HG03457 (cell line): Measurements from ENCODE around the gene SLC25A44.

Experiments
- ATAC-seq: cut with Tn5 transposase; IDR thresholded peaks from one replicate; pipeline ENCODE4 v1.9.1; 2021; ENCODE audit warnings: moderate number of reproducible peaks; ENCODE audit not compliant: unreplicated experiment

The SLC25A44 gene

DNA sequence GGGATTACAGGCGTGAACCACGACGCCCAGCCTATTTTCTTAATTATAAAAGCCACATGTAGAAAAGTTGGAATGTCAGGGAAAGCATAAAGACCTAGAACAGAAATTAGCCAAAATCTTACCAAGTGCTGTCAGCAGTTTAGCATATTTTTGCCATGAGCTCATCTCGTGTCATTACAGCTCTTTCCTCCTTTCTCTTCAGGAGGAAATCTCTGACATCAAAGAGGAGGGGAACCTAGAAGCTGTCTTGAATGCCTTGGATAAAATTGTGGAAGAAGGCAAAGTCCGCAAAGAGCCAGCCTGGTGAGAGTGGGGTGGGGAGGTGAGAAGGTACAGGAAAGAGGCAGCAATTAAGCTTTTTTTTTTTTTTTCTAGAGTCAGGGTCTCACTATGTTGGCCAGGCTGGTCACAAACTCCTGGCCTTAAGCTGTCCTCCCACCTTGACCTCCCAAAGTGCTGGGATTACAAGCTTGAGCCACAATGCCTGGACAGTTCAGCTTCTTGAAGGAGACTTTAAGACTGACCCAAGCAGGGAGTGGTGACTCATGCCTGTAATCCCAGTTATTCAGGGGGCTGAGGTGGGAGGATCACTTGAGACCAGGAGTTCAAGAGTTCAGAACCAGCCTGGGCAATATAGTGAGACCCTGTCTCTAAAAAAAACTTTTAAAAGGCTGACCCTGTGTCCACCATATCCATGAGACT, 39.7 kb downstream of the SLC25A44 start:
- ATAC-seq = no peak

DNA sequence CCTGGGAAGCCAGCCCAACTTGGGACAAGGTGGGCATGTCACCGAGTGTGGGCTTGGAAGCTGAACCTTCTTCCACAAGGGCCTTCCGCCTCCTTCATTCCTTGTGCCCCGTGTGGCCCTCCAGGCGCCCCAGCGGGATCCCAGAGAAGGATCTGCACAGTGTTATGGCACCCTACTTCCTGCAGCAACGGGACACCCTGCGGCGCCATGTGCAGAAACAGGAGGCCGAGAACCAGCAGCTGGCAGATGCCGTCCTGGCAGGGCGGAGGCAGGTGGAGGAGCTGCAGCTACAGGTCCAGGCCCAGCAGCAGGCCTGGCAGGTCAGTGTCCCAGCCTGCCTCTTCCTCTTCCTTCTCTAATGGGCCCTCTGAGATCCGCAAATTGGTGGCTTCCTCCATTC, 42.3 kb downstream of the SLC25A44 start:
- ATAC-seq = no peak

DNA sequence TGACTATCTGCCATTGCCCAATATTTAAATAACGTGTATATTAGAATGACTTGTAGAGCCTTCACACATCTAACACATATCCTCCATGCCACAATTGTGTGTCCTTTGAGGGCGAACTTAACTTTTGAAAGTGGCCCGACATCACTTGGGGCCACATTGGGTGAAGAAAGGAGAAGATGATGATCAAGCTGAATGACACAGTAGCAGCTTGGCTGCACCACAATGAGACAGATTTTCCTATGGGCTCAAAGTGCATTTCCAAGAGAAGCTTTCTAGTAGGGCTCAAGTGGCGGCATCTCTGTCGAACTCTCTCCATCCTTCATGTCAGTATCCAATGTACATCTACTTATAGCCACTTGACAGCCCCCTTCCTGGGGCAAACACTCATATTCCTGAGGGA, 44.3 kb downstream of the SLC25A44 start:
- ATAC-seq = no peak

DNA sequence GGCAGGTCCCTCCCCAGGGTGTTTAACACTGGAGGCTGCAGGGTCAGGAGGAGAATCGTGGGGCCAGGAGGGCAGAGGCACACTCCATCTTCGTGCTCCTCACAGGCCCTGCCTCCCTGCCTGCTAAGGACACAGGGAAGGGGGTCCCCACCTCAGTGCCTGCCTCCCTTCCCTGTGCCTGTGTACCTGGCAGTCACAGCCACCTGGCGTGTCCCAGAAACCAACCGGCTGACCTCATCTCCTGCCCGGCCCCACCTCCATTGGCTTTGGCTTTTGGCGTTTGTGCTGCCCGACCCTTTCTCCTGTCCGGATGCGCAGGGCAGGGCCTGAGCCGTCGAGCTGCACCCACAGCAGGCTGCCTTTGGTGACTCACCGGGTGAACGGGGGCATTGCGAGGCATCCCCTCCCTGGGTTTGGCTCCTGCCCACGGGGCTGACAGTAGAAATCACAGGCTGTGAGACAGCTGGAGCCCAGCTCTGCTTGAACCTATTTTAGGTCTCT, 47.5 kb downstream of the SLC25A44 start:
- ATAC-seq = no peak

DNA sequence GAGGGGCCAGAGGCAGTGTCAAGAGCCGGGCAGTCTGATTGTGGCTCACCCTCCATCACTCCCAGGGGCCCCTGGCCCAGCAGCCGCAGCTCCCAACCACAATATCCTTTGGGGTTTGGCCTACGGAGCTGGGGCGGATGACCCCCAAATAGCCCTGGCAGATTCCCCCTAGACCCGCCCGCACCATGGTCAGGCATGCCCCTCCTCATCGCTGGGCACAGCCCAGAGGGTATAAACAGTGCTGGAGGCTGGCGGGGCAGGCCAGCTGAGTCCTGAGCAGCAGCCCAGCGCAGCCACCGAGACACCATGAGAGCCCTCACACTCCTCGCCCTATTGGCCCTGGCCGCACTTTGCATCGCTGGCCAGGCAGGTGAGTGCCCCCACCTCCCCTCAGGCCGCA, 48.0 kb downstream of the SLC25A44 start, which contains the start of gene BGLAP:
TSS of gene BGLAP (plus strand) at position 259 of the 400 bp plus-strand sequence. CDS start at position 307, 48 bp downstream.
- no peak for ATAC-seq

DNA sequence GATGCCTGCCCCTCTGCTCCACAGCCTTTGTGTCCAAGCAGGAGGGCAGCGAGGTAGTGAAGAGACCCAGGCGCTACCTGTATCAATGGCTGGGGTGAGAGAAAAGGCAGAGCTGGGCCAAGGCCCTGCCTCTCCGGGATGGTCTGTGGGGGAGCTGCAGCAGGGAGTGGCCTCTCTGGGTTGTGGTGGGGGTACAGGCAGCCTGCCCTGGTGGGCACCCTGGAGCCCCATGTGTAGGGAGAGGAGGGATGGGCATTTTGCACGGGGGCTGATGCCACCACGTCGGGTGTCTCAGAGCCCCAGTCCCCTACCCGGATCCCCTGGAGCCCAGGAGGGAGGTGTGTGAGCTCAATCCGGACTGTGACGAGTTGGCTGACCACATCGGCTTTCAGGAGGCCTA, 48.8 kb downstream of the SLC25A44 start:
- no peak for ATAC-seq

DNA sequence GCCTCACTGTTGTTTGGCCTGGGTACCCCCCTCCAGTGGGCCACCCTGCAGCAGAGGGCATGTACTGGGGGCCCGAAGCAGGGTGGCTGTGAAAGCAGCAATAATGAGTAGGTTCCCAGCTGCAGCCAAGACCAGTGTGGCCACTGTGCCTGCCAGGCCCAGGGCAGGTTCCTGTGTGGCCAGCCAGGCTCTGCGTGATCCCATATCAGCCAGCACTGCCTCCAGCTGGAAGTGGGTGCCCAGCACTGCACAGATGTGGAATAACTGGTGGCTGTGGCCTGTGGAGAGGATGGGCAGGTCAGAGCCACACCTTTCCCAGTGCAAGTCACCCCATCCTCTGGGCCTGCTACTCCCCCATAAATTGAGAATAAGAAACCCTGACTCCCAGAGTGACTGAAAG, 50.2 kb downstream of the SLC25A44 start:
- ATAC-seq = no peak

DNA sequence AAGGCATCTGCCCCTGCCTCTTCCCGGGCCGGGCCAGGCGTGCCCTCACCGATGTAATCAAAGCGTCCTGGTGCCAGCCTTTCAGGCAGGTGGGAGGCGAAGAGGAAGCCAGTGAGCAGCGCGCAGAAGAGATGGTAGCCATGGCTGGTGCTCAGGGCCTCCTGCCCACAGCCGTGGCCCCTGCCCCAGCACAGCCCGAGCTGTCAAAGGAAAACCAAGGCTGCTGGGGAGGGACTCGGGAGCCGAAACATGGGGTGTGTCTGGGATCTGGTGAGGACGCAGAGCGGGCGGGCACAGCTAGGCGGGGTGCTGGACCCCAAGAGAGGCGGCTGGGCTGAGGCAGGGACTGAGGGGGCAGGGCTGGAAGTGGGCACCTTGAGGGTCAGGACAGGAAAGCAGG, 50.8 kb downstream of the SLC25A44 start:
- ATAC-seq = no peak

DNA sequence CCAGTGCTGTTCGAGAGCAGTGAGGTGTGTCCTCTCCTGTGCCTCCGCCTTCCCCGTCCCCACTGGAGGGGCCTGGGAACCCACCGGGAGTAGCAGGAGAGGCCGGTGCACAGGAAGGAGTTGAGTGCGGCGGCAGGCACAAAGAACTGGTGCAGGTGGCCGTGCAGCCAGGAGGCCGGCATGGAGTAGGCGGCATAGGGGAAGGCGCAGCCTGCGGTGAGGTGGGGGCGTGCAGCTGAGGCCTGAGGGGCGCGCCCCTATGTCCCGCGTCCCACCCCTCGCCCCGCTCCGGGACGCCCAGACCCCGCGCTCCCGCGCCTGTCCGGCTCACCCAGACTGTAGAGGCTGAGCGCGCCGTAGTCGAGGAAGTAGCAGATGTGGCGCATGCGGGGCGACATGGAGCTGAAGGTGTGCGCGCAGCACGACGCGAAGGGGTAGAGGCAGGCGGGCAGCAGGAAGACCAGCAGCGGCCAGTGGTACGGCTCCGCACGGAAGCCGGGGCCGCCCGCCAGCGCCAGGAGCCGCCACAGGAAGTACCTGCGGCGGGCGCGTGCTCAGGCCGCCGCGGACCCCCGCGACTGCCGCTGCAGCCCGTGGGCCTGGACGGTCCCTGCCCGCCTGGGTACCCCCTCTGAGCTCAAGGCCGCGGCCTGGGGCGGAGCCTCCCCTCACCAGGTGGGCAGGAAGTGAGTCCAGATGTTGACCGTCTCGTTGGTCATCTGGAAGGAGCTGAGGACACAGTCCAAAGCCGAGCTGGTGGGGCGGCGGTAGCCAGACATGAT, 51.7 kb downstream of the SLC25A44 start:
- no peak for ATAC-seq

DNA sequence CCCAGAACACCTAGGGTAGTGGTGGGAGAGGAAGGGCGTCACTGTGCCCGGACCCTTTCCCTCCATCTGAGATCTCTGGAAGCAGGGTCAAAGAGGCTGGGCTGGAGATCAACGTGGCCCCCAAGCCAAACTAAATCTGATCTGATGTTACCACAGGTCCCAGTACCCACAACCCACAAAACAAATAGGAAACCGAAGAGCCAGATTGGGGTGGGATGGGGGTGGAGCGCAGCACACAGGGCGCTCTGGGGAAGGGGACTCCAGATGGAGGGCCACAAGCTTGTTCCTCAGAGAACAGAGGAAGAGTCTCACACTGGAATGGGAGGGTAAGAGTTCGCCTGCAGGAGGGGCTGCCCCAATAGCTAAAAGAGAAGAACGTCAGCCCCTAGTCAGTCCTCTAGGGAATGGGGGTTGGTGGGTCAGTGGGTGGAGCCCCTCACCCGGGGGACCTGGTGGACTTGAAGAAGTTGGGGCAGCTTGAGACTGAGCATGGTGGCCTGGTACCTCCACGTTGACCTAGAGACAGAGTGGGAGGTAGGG, 52.4 kb downstream of the SLC25A44 start:
- no peak for ATAC-seq

DNA sequence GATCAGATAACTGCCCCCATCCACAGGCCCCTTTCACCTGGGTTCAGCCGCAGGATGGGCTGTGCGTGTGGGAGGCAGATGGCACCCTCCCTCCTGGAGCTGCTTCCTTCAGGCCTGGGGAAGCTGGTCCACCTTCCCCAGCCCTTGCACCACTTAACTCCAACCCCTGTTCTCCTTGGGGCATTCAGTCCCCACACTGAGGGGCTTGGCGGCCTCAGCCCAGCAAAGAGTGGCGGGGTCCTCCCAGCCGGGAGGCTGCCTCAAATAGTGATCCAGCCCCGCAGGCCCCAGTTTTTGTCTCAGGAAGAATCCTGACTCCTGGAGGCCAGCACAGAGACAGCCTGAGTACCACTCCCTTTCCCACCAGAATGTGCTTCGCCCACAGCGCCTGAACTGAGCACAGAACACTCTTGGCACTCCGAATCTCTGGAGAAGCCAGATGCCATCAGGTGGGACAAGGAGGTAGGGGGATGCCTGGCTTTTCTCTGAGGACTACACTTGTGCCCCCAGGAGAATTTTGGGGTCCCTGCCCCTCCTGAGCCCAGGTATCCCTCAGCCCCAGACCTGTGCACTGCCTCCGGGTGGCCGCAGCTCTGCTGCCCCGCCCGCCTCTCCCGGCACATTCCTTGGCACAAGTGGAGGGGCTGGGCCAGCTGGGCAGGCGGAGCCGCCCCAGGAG, 53.0 kb downstream of the SLC25A44 start:
- no peak for ATAC-seq

DNA sequence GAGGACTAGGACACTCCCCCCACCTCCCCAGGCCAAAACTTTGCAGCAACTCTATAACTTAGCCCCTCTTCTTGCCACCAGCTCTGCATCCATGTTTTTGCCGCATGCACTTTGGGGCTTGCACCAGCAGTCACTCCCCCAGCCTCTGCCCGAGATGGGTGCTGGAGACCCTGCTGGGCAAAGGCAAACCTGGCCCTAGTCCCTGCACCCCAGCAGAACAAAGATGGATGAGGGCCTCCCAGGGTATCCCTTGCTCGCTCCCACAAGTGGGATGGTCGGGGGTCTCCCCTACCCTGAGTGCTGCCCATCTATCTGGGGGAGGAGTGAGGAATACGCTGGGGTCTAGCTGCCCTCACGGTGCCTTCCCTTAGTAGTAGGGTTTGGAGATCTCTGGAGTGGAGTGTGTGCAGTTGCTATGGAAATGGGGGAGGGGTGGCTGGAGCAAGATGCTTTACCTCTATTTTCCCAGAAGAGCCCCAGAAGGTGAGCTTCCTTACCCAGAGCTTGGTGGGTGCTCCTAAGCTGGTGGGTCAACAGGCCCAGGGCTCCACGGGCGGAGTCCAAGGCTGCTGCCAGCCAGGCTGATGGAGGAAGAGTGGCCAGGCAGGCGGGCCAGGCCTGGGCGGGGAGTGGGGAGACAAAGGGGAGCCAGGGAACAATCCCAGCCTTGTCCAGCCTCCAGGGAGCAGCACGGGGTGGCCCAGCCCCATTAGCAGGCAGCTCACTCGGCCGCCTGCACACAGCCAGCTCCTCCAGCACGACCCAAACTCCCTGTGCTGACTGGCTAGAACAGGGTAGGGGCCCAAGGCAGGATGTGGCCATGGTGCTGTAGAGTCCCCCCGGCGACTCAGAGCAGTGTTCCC, 53.8 kb downstream of the SLC25A44 start, which contains the start of gene PAQR6:
TSS of gene PAQR6 (minus strand) at position 597 of the 863 bp plus-strand sequence. CDS start 1,325 bp downstream, outside the sequence.
- no peak for ATAC-seq

DNA sequence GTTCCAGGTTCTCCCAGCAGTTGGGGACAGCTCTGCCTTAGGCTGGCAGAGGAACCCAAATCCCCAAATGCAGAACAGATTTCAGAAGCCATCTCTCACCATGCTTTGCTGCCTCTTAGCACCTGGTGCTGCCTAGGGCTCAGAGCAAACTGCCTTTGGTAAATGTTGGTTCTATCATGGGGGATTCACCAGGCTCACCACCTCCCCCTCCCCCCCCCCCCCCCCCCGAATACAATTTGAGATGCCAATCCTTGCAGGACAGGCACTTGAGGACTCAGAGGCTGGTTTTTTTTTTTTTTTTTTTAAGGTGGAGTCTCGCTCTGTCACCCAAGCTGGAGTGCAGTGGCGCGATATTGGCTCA, 54.4 kb downstream of the SLC25A44 start:
- no peak for ATAC-seq

DNA sequence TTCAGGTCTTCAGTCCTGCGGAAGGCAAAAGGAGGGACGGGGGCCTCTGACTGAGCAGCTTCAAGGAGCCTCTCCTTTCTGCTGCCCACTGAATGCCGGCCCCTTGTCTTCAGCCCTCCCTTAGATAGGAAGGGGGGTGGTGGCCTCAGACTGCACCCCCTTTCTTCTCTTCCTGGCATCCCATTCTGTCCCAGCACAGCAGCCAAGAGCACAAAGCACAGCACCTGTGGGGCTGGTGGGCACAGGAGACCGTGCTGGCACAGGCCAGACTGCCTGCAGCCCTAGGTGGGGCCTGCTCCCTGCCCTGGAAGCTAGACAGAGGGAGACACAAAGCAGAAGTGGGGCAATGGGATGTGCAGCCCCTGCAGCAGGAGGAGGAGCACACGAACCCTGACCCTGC, 55.7 kb downstream of the SLC25A44 start:
- ATAC-seq = no peak

DNA sequence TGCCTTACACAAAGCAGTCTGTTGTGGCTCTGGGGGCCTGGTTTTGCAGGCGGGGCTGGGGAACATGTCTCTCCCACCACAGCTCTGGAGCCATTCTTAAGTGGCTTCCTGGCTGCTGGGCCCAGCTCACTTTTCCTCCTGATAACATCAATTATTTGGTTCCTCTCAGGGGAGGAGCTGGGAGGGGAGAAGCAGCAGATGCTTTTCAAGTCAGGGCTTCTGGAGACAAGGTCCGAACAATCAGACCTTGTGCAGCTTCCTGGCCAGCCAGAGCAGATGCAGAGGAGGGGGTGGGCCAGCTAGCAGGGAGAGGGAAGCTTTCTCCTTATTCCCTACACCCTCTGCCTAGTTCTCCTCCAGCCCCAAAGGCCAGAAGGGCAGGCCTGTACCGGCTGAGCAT, 57.6 kb downstream of the SLC25A44 start:
- ATAC-seq = no peak

DNA sequence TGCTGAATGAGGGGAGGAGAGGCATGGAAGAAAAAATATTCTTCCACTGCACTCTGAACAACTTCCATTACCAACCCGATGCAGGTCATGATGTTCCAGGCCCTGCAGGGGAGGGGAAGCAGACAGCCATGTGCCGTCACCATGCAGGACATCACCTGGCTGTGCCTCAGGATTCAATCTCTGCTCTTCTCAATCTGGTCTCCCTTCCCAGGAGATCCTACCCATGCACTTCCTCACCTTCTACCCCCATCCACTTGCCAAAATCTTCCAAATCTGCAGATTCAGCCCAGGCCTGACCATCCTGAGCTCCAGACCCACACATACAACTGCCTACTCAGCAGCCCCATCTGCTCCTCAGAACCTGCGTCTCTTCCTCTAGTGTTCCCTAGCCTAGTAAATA, 59.7 kb downstream of the SLC25A44 start:
- no peak for ATAC-seq

DNA sequence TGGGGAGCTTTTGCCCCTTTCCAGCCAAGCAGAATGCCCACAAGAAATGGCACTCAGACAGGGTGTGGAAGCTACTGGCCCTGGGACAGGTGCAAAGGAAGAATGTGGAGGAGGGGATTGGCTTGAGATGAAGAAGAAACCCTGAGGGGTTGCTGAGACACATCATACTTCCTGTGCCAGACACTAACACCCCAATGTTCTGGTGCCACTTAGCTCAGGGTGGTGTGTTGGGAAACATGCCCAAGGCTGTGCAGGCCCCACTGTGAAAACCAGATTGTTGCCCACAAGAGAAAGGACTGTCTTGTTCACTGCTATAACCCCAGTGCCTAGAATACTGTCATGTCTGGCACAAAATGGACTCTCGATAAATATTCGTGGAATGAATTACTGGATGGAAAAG, 63.8 kb downstream of the SLC25A44 start:
- ATAC-seq = no peak

DNA sequence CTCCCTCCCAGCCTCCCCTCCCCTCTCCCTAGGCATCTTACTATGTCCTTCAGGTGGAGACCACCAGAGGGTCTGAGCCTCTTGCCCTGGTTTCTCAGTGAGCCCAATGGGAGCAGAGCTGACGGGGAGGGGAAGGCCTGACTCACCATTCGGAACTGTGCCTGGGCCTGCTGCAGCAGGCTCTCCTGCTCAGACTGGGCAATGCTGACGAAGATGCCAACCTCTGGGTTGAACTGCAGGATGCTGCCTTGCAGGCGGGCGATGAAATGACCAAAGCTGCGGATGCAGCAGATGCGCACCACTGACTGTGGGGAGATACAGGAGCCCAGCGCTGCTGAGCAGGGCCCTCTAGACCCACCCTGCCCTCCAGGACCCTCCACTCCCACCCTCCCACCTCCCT, 65.0 kb downstream of the SLC25A44 start:
- ATAC-seq = no peak

DNA sequence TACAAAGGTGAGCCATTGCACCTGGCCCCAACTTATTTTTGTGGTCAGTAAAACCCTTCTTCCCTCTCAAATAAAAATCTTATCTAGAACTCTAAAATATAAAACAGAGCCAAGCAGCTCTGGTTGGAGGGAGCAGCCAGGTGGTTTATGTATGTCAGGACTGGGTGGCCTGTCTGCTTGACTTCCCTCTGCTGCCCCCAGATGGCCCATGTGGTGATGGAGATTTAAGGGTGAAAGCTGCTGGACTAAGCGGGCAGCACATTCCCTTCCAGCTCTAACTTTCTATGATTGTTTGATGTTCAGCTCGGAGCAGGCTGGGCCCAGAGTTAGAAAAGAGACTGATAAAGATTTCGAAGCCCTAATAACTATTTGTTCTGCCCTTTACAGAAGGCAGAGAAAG, 65.9 kb downstream of the SLC25A44 start:
- no peak for ATAC-seq

DNA sequence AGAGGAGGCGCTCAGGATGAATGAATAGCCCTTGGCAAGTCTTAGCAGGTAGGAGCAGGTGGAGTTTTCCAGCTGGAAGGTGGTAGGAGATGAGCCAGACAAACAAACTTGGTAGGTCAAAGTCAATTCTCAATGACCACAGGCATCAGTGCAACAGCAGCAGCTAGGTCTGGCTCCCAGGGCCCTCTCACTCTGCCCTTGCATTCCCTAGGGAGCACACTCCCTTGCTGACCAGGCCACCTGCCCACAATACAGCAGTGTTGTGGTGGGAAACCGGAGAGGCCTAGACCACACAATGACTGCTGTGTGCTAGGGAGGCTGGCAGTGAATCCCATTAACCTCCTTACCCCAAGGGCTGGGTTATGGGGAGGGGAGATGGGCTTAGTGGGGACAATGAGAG, 67.0 kb downstream of the SLC25A44 start:
- ATAC-seq = no peak
